Liver (tissue), 9 donors: ENCODE data around the gene SMYD3. TPM values are rescaled to one million over a fixed set of nuclear protein-coding genes. Genes with fewer than 3 reads are reported as not detected.

Source experiments
- DNase-seq: peaks from one replicate; pipeline ENCODE4 v3.0.0-alpha.2; 2017; ENCODE audit warnings: low spot score
- H3K27ac ChIP-seq, 2 donors: one replicate each; pipeline ENCODE4 v1.7.0; 2013; ENCODE audit warnings: inconsistent platforms in 2 of 2, low read length in 2 of 2, control low read depth in 1 of 2, low read depth in 1 of 2, mild to moderate bottlenecking in 1 of 2
- H3K27me3 ChIP-seq, 4 donors: one replicate each; pipeline versions ENCODE4 v1.6.1 to v1.7.0; 2013; ENCODE audit warnings: low read length in 3 of 4, inconsistent platforms in 1 of 4, mild to moderate bottlenecking in 1 of 4, moderate library complexity in 1 of 4; ENCODE audit not compliant: control insufficient read depth in 4 of 4, insufficient read depth in 4 of 4
- H3K36me3 ChIP-seq, 4 donors: one replicate each; pipeline versions ENCODE4 v1.6.1 to v1.7.0; 2013; ENCODE audit warnings: low read length in 3 of 4, mild to moderate bottlenecking in 3 of 4, low read depth in 1 of 4, moderate library complexity in 1 of 4; ENCODE audit not compliant: control insufficient read depth in 4 of 4, insufficient read depth in 3 of 4
- H3K4me1 ChIP-seq, 4 donors: one replicate each; pipeline versions ENCODE4 v1.6.1 to v1.7.0; 2013; ENCODE audit warnings: low read length in 3 of 4, mild to moderate bottlenecking in 3 of 4, moderate library complexity in 1 of 4; ENCODE audit not compliant: control insufficient read depth in 4 of 4, insufficient read depth in 4 of 4
- H3K4me3 ChIP-seq, 3 donors: one replicate each; pipeline versions ENCODE4 v1.6.1 to v1.7.0; 2013; ENCODE audit warnings: low read length in 3 of 3, control low read depth in 1 of 3, low read depth in 1 of 3, mild to moderate bottlenecking in 1 of 3
- H3K9ac ChIP-seq, 2 donors: one replicate each; pipeline ENCODE4 v1.7.0; 2013; ENCODE audit warnings: low read length in 2 of 2, mild to moderate bottlenecking in 2 of 2, moderate library complexity in 2 of 2, control low read depth in 1 of 2, low read depth in 1 of 2
- H3K9me3 ChIP-seq, 4 donors: one replicate each; pipeline versions ENCODE4 v1.6.1 to v1.7.0; 2013; ENCODE audit warnings: low read length in 3 of 4; ENCODE audit not compliant: control insufficient read depth in 4 of 4
- EGR1 ChIP-seq, 2 donors: IDR thresholded peaks; 2 replicates each; pipeline ENCODE4 v1.6.1; 2016 to 2018; ENCODE audit warnings: antibody characterized with exemption in 2 of 2, low read depth in 2 of 2
- FOXA1 ChIP-seq: IDR thresholded peaks from 2 replicates; pipeline ENCODE4 v1.6.1; 2016; ENCODE audit warnings: antibody characterized with exemption
- FOXA2 ChIP-seq: IDR thresholded peaks from 2 replicates; pipeline ENCODE4 v1.6.1; 2016; ENCODE audit warnings: antibody characterized with exemption
- GABPA ChIP-seq, 2 donors: IDR thresholded peaks in 1 of 2; conservative IDR thresholded peaks in 1 of 2; 2 replicates each; pipeline ENCODE4 v1.6.1; 2016; ENCODE audit warnings: antibody characterized with exemption in 2 of 2, mild to moderate bottlenecking in 1 of 2, moderate library complexity in 1 of 2
- HNF4A ChIP-seq, 2 donors: conservative IDR thresholded peaks; 2 replicates each; pipeline ENCODE4 v1.6.1; 2016; ENCODE audit warnings: antibody characterized with exemption in 2 of 2, mild to moderate bottlenecking in 2 of 2
- HNF4G ChIP-seq: IDR thresholded peaks from 2 replicates; pipeline ENCODE4 v1.6.1; 2016; ENCODE audit warnings: antibody characterized with exemption
- JUND ChIP-seq, 2 donors: IDR thresholded peaks; 2 replicates each; pipeline ENCODE4 v1.6.1; 2016; ENCODE audit warnings: antibody characterized with exemption in 2 of 2
- NR2F2 ChIP-seq: IDR thresholded peaks from 2 replicates; pipeline ENCODE4 v1.6.1; 2016; ENCODE audit warnings: antibody characterized with exemption
- RAD21 ChIP-seq, 2 donors: IDR thresholded peaks; 2 replicates each; pipeline ENCODE4 v1.6.1; 2016; ENCODE audit warnings: antibody characterized with exemption in 2 of 2, mild to moderate bottlenecking in 2 of 2
- RXRA ChIP-seq, 2 donors: IDR thresholded peaks; 2 replicates each; pipeline ENCODE4 v1.6.1; 2017 to 2018; ENCODE audit warnings: antibody characterized with exemption in 2 of 2, mild to moderate bottlenecking in 1 of 2
- SP1 ChIP-seq: IDR thresholded peaks from 2 replicates; pipeline ENCODE4 v1.6.1; 2018; ENCODE audit warnings: antibody characterized with exemption, mild to moderate bottlenecking
- TAF1 ChIP-seq: conservative IDR thresholded peaks from 2 replicates; pipeline ENCODE4 v1.6.1; 2016; ENCODE audit warnings: antibody characterized with exemption, mild to moderate bottlenecking
- YY1 ChIP-seq: IDR thresholded peaks from 2 replicates; pipeline ENCODE4 v1.6.1; 2016; ENCODE audit warnings: antibody characterized with exemption, mild to moderate bottlenecking
- WGBS: extraction: QIAGEN DNeasy Blood & Tissue Kit; methylation state at CpG from one replicate; pipeline ENCODE4 v1.1.7; 2013; 5-methylcytosine and 5-hydroxymethylcytosine counted together
- polyA plus RNA-seq, 2 donors: library from polyadenylated mRNA; stranded (reverse) in 1 of 2; unstranded in 1 of 2; fragments of 200-250 nt in 1 of 2; fragments of >200 nt in 1 of 2; fragmentation: Nextera tagmentation in 1 of 2; extraction: Ambion mirVana in 1 of 2; gene quantifications; one replicate each; pipeline versions ENCODE4 v1.2.1 to v1.2.3, GENCODE V29; 2013 to 2015
- total RNA-seq, 2 donors: library from RNA; depleted of rRNA; stranded (reverse); fragments of >200 nt; gene quantifications; one replicate each; pipeline ENCODE4 v1.2.3, GENCODE V29; 2014
- TF ChIP-seq, protein P1 (sequence below): IDR thresholded peaks from 2 replicates; pipeline ENCODE4 v1.6.1; 2016; ENCODE audit warnings: antibody characterized with exemption
- TF ChIP-seq, protein P2 (sequence below): fragments of 150-350 bp; IDR thresholded peaks from 2 replicates; pipeline ENCODE4 v1.5.1; 2017; ENCODE audit warnings: improper control_type of control experiment, low read depth, low read length; ENCODE audit not compliant: missing input control
- TF ChIP-seq, protein P3 (sequence below): IDR thresholded peaks from 2 replicates; pipeline ENCODE4 v1.6.1; 2016; ENCODE audit warnings: antibody characterized with exemption, mild to moderate bottlenecking
- TF ChIP-seq, protein P4 (sequence below): IDR thresholded peaks from 2 replicates; pipeline ENCODE4 v1.6.1; 2016; ENCODE audit warnings: antibody characterized with exemption
- TF ChIP-seq, protein P5 (sequence below): IDR thresholded peaks from 2 replicates; pipeline ENCODE4 v1.6.1; 2016; ENCODE audit warnings: antibody characterized with exemption
- donor health status: healthy.
- donor health status: healthy.
- donor health status: healthy.
- donor health status: healthy.
- donor health status: healthy.

The SMYD3 gene
- total and polyA plus RNA-seq, 4 donors, result 3.1 to 9.1 (median 8.0) TPM

DNA sequence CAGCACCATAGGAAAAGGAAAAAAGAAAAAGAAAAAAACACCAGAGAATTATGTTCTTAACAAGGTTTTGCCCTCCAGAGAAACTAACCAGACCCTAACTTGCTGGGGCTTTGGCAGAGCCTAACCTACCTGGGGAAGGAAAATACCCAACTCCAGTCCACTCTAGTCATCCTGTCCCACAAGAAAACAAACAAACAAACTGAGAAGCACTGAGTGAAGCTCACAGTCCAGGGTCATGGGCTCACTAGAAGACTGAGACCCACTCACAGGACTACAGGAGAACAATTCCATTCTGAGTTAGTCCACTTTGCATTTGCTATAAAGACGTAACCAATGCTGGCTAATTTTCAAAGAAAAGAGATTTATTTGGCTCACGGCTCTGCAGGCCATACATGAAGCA, 543.4 kb downstream of the SMYD3 start (continued):
- TF ChIP-seq RXRA (IDR thresholded peaks at IDR 0.05) (no peak), YY1 (no peak), EGR1 (IDR thresholded peaks at IDR 0.05; ENCODE audit: low read depth in 2 of 2) (no peak), FOXA2 (no peak), RAD21 (IDR thresholded peaks at IDR 0.05) (no peak)

DNA sequence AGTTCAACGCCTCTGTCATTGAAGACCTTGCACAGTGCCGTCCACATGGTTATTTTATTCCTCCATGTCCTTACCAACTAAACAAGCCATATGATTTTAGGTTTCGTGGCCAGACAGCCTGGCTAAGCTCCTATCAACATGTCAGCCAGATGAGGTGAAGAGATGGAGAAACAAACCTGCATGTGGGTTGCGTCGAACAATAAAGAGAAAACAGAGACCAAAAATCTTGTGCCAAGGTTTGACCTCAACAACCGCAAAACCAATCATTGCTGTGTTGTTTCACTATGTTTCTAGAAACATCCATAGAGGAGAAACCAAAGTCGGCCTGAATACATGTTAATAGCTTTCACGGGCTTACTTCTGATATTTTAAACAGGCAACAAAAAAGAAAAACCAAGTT, 544.6 kb downstream of the SMYD3 start:
- Histone ChIP-seq H3K27ac (no peak overlapping the region), H3K9ac (no peak overlapping the region), H3K36me3 (no peaks in the 10 kb centered on the region), H3K9me3 (no peaks in the 10 kb centered on the region), H3K4me1 (no peaks in the 10 kb centered on the region), H3K27me3 (no peaks in the 10 kb centered on the region), H3K4me3 (no peak overlapping the region)
- no peak for DNase-seq
- WGBS, result 95% methylated on average over 8 of the region's 8 CpGs
- TF ChIP-seq, protein P1, sequence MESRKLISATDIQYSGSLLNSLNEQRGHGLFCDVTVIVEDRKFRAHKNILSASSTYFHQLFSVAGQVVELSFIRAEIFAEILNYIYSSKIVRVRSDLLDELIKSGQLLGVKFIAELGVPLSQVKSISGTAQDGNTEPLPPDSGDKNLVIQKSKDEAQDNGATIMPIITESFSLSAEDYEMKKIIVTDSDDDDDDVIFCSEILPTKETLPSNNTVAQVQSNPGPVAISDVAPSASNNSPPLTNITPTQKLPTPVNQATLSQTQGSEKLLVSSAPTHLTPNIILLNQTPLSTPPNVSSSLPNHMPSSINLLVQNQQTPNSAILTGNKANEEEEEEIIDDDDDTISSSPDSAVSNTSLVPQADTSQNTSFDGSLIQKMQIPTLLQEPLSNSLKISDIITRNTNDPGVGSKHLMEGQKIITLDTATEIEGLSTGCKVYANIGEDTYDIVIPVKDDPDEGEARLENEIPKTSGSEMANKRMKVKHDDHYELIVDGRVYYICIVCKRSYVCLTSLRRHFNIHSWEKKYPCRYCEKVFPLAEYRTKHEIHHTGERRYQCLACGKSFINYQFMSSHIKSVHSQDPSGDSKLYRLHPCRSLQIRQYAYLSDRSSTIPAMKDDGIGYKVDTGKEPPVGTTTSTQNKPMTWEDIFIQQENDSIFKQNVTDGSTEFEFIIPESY, result no peak
- TF ChIP-seq YY1, result no peak
- TF ChIP-seq, protein P2, sequence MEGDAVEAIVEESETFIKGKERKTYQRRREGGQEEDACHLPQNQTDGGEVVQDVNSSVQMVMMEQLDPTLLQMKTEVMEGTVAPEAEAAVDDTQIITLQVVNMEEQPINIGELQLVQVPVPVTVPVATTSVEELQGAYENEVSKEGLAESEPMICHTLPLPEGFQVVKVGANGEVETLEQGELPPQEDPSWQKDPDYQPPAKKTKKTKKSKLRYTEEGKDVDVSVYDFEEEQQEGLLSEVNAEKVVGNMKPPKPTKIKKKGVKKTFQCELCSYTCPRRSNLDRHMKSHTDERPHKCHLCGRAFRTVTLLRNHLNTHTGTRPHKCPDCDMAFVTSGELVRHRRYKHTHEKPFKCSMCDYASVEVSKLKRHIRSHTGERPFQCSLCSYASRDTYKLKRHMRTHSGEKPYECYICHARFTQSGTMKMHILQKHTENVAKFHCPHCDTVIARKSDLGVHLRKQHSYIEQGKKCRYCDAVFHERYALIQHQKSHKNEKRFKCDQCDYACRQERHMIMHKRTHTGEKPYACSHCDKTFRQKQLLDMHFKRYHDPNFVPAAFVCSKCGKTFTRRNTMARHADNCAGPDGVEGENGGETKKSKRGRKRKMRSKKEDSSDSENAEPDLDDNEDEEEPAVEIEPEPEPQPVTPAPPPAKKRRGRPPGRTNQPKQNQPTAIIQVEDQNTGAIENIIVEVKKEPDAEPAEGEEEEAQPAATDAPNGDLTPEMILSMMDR, result no peak
- no peak for TF ChIP-seq SP1
- TF ChIP-seq, protein P3, sequence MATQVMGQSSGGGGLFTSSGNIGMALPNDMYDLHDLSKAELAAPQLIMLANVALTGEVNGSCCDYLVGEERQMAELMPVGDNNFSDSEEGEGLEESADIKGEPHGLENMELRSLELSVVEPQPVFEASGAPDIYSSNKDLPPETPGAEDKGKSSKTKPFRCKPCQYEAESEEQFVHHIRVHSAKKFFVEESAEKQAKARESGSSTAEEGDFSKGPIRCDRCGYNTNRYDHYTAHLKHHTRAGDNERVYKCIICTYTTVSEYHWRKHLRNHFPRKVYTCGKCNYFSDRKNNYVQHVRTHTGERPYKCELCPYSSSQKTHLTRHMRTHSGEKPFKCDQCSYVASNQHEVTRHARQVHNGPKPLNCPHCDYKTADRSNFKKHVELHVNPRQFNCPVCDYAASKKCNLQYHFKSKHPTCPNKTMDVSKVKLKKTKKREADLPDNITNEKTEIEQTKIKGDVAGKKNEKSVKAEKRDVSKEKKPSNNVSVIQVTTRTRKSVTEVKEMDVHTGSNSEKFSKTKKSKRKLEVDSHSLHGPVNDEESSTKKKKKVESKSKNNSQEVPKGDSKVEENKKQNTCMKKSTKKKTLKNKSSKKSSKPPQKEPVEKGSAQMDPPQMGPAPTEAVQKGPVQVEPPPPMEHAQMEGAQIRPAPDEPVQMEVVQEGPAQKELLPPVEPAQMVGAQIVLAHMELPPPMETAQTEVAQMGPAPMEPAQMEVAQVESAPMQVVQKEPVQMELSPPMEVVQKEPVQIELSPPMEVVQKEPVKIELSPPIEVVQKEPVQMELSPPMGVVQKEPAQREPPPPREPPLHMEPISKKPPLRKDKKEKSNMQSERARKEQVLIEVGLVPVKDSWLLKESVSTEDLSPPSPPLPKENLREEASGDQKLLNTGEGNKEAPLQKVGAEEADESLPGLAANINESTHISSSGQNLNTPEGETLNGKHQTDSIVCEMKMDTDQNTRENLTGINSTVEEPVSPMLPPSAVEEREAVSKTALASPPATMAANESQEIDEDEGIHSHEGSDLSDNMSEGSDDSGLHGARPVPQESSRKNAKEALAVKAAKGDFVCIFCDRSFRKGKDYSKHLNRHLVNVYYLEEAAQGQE, result no peak
- TF ChIP-seq HNF4G, result no peak
- TF ChIP-seq, protein P4, sequence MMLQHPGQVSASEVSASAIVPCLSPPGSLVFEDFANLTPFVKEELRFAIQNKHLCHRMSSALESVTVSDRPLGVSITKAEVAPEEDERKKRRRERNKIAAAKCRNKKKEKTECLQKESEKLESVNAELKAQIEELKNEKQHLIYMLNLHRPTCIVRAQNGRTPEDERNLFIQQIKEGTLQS, result no peak
- TF ChIP-seq EGR1 (IDR thresholded peaks at IDR 0.05; ENCODE audit: low read depth in 2 of 2), result no peak
- TF ChIP-seq, protein P5, sequence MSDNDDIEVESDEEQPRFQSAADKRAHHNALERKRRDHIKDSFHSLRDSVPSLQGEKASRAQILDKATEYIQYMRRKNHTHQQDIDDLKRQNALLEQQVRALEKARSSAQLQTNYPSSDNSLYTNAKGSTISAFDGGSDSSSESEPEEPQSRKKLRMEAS, result no peak
- no peak for TF ChIP-seq HNF4A (conservative IDR thresholded peaks at IDR 0.05)
- TF ChIP-seq NR2F2, result no peak
- TF ChIP-seq JUND (IDR thresholded peaks at IDR 0.05), result no peak
- no peak for TF ChIP-seq FOXA1
- no peak for TF ChIP-seq RXRA (IDR thresholded peaks at IDR 0.05)
- TF ChIP-seq RAD21 (IDR thresholded peaks at IDR 0.05), result no peak
- TF ChIP-seq GABPA (IDR thresholded peaks at IDR 0.05 in 1 of 2, conservative IDR thresholded peaks at IDR 0.05 in 1 of 2), result no peak
- TF ChIP-seq TAF1, result no peak
- TF ChIP-seq FOXA2, result no peak
